H9 (cell line): ENCODE data around the gene SH3TC2. TPM values are rescaled to one million over a fixed set of nuclear protein-coding genes. Genes with fewer than 3 reads are reported as not detected.

Source experiments
- DNase-seq: peaks from one replicate; pipeline ENCODE4 v3.0.0-alpha.2; 2017
- H2AFZ ChIP-seq: one replicate; pipeline ENCODE4 v1.6.1; 2013; ENCODE audit warnings: mild to moderate bottlenecking, low read length, control low read depth, moderate library complexity
- H2AK5ac ChIP-seq: 2 replicates; pipeline ENCODE4 v1.6.1; 2013; ENCODE audit warnings: low read length, control low read depth, mixed read lengths; ENCODE audit not compliant: insufficient read length
- H2BK120ac ChIP-seq: one replicate; pipeline ENCODE4 v1.6.1; 2013; ENCODE audit warnings: low read depth, mild to moderate bottlenecking, low read length, control low read depth, inconsistent platforms; ENCODE audit not compliant: poor library complexity, severe bottlenecking
- H2BK12ac ChIP-seq: 2 replicates; pipeline ENCODE4 v1.6.1; 2013; ENCODE audit warnings: low read length, control low read depth, mixed read lengths, low read depth; ENCODE audit not compliant: insufficient read length
- H2BK15ac ChIP-seq: 2 replicates; pipeline ENCODE4 v1.6.1; 2013; ENCODE audit warnings: low read depth, low read length, control low read depth
- H2BK20ac ChIP-seq: one replicate; pipeline ENCODE4 v1.6.1; 2013; ENCODE audit warnings: low read depth, mild to moderate bottlenecking, low read length, control low read depth, inconsistent platforms; ENCODE audit not compliant: poor library complexity, severe bottlenecking
- H2BK5ac ChIP-seq: 2 replicates; pipeline ENCODE4 v1.6.1; 2013; ENCODE audit warnings: low read length, control low read depth, mixed read lengths; ENCODE audit not compliant: insufficient read length
- H3K14ac ChIP-seq: 2 replicates; pipeline ENCODE4 v1.6.1; 2013; ENCODE audit warnings: low read length, control low read depth; ENCODE audit not compliant: insufficient read depth
- H3K18ac ChIP-seq: 2 replicates; pipeline ENCODE4 v1.6.1; 2013; ENCODE audit warnings: low read depth, mild to moderate bottlenecking, mixed read lengths, low read length, control low read depth; ENCODE audit not compliant: insufficient read length
- H3K23ac ChIP-seq: 2 replicates; pipeline ENCODE4 v1.6.1; 2013; ENCODE audit warnings: low read length, control low read depth, mixed read lengths, low read depth; ENCODE audit not compliant: insufficient read length
- H3K23me2 ChIP-seq: 2 replicates; pipeline ENCODE4 v1.6.1; 2013; ENCODE audit warnings: low read depth, mild to moderate bottlenecking, mixed read lengths, low read length, control low read depth; ENCODE audit not compliant: insufficient read length, poor library complexity, severe bottlenecking
- H3K27ac ChIP-seq: 2 replicates; pipeline ENCODE4 v1.5.1; 2013; ENCODE audit warnings: low read length, control low read depth, mixed read lengths, low read depth; ENCODE audit not compliant: insufficient read length
- H3K27me3 ChIP-seq: 2 replicates; pipeline ENCODE4 v1.6.1; 2013; ENCODE audit warnings: low read length, control low read depth, inconsistent platforms; ENCODE audit not compliant: insufficient read depth
- H3K4ac ChIP-seq: 2 replicates; pipeline ENCODE4 v1.6.1; 2013; ENCODE audit warnings: low read depth, mild to moderate bottlenecking, control low read depth, inconsistent platforms, low read length, moderate library complexity
- H3K4me1 ChIP-seq: 2 replicates; pipeline ENCODE4 v1.6.1; 2013; ENCODE audit warnings: low read length, control low read depth, inconsistent platforms; ENCODE audit not compliant: insufficient read depth
- H3K4me2 ChIP-seq: 2 replicates; pipeline ENCODE4 v1.6.1; 2013; ENCODE audit warnings: low read length, control low read depth, mixed read lengths; ENCODE audit not compliant: insufficient read length, insufficient read depth
- H3K56ac ChIP-seq: 2 replicates; pipeline ENCODE4 v1.6.1; 2013; ENCODE audit warnings: low read depth, mild to moderate bottlenecking, mixed read lengths, low read length, control low read depth; ENCODE audit not compliant: insufficient read length
- H3K79me1 ChIP-seq: 2 replicates; pipeline ENCODE4 v1.6.1; 2013; ENCODE audit warnings: low read depth, mild to moderate bottlenecking, moderate library complexity, low read length, control low read depth, inconsistent platforms; ENCODE audit not compliant: insufficient read depth, poor library complexity, severe bottlenecking
- H3K79me2 ChIP-seq: 2 replicates; pipeline ENCODE4 v1.6.1; 2013; ENCODE audit warnings: low read length, control low read depth, inconsistent platforms; ENCODE audit not compliant: insufficient read depth
- H3K9ac ChIP-seq: 2 replicates; pipeline ENCODE4 v1.6.1; 2013; ENCODE audit warnings: low read length, control low read depth, mixed read lengths; ENCODE audit not compliant: insufficient read length; ENCODE audit errors: extremely low read depth
- H3K9me3 ChIP-seq: one replicate; pipeline ENCODE4 v1.6.1; 2013; ENCODE audit warnings: low read depth, low read length, inconsistent platforms; ENCODE audit not compliant: control insufficient read depth
- H3T11ph ChIP-seq: one replicate; pipeline ENCODE4 v1.6.1; 2013; ENCODE audit warnings: mild to moderate bottlenecking, low read length, control low read depth, inconsistent platforms
- H4K20me1 ChIP-seq: one replicate; pipeline ENCODE4 v1.6.1; 2013; ENCODE audit not compliant: control insufficient read depth, insufficient read length, insufficient read depth
- H4K5ac ChIP-seq: 2 replicates; pipeline ENCODE4 v1.6.1; 2013; ENCODE audit warnings: low read depth, mild to moderate bottlenecking, mixed read lengths, low read length, control low read depth; ENCODE audit not compliant: insufficient read length
- H4K8ac ChIP-seq: replicated peaks from 2 replicates; pipeline ENCODE4 v1.6.1; 2013; ENCODE audit warnings: low read length, control low read depth, mixed read lengths, low read depth; ENCODE audit not compliant: insufficient read length
- H4K91ac ChIP-seq: 2 replicates; pipeline ENCODE4 v1.6.1; 2013; ENCODE audit warnings: low read depth, mild to moderate bottlenecking, moderate library complexity, mixed read lengths, low read length, control low read depth; ENCODE audit not compliant: insufficient read length
- H3K27ac Mint-ChIP-seq, 3 experiments: 2 replicates in 2 of 3; 3 replicates in 1 of 3; pipeline ENCODE4 v1.8.0; 2020 to 2021; ENCODE audit warnings: mixed read lengths in 3 of 3, mild to moderate bottlenecking in 1 of 3, moderate library complexity in 1 of 3
- H3K27me3 Mint-ChIP-seq: 2 replicates; pipeline ENCODE4 v1.8.0; 2021; ENCODE audit warnings: low read depth, mild to moderate bottlenecking, moderate library complexity, mixed read lengths
- H3K36me3 Mint-ChIP-seq, 3 experiments: 2 replicates in 2 of 3; 3 replicates in 1 of 3; pipeline ENCODE4 v1.8.0; 2020 to 2021; ENCODE audit warnings: low read depth in 3 of 3, mixed read lengths in 3 of 3; ENCODE audit not compliant: insufficient read depth in 1 of 3
- H3K4me1 Mint-ChIP-seq, 2 experiments: 2 replicates each; pipeline ENCODE4 v1.8.0; 2020; ENCODE audit warnings: mixed read lengths in 2 of 2
- H3K4me3 Mint-ChIP-seq, 2 experiments: 2 replicates in 1 of 2; 3 replicates in 1 of 2; pipeline ENCODE4 v1.8.0; 2020 to 2021; ENCODE audit warnings: mild to moderate bottlenecking in 2 of 2, mixed read lengths in 2 of 2, moderate library complexity in 1 of 2
- H3K9me3 Mint-ChIP-seq, 2 experiments: 2 replicates in 1 of 2; 3 replicates in 1 of 2; pipeline ENCODE4 v1.8.0; 2020; ENCODE audit warnings: mild to moderate bottlenecking in 2 of 2, mixed read lengths in 2 of 2, moderate library complexity in 1 of 2
- CTCF ChIP-seq: fragments of 200-600 bp; sonication (generic); conservative IDR thresholded peaks from 3 replicates; pipeline ENCODE4 v1.8.0; 2021; ENCODE audit warnings: antibody characterized with exemption, mild to moderate bottlenecking
- WGBS: extraction: QIAGEN DNeasy Blood & Tissue Kit; methylation state at CpG from one replicate; pipeline ENCODE4 v1.1.7; 2013; ENCODE audit warnings: missing lambda C conversion rate, low lambda C conversion rate, mixed read lengths; ENCODE audit not compliant: insufficient read length; ENCODE audit errors: extremely low coverage; 5-methylcytosine and 5-hydroxymethylcytosine counted together
- total RNA-seq: library from RNA; stranded (reverse); gene quantifications from 2 replicates; pipeline ENCODE4 v1.2.1, GENCODE V29; 2021

Gene SH3TC2
- total RNA-seq, 1 experiment from 2014 or later, result not detected

GRCh38 chr5:149036970-149037369 is 25.9 kb downstream of the SH3TC2 start:
- H3K36me3 Mint-ChIP-seq, result no peaks in the 10 kb centered on the region
- H4K8ac ChIP-seq, result no peak overlapping the region
- no peak overlapping the region for H2BK20ac ChIP-seq
- H2AFZ ChIP-seq, result no peak overlapping the region
- no peak overlapping the region for H3K4ac ChIP-seq
- no peaks in the 10 kb centered on the region for H3K9me3 ChIP-seq
- no peaks in the 10 kb centered on the region for H3K4me1 Mint-ChIP-seq
- no peak overlapping the region for H3K14ac ChIP-seq
- no peak overlapping the region for H3K9ac ChIP-seq
- H3K4me3 Mint-ChIP-seq, result no peak overlapping the region
- H3K9me3 Mint-ChIP-seq, result no peaks in the 10 kb centered on the region
- H3K79me1 ChIP-seq, result no peaks in the 10 kb centered on the region
- peaks cover 3% of the 10 kb centered on the region; the same call in 1 of the 2 replicates for H3K27me3 Mint-ChIP-seq
- H3K4me1 ChIP-seq, result no peaks in the 10 kb centered on the region
- no peak overlapping the region for H2BK12ac ChIP-seq
- no peak overlapping the region for H3K23ac ChIP-seq
- H3T11ph ChIP-seq, result no peak overlapping the region
- no CpG with 5 or more reads among the region's 2 CpGs for WGBS
- H3K79me2 ChIP-seq, result no peaks in the 10 kb centered on the region
- no peak overlapping the region for H3K4me2 ChIP-seq
- DNase-seq, result no peak
- no peaks in the 10 kb centered on the region for H3K23me2 ChIP-seq
- no peaks in the 10 kb centered on the region for H4K20me1 ChIP-seq
- no peak overlapping the region for H3K27ac ChIP-seq
- no peak overlapping the region for H2BK5ac ChIP-seq
- H3K56ac ChIP-seq, result no peak overlapping the region
- no peak overlapping the region for H3K18ac ChIP-seq
- H2AK5ac ChIP-seq, result no peak overlapping the region
- H3K27ac Mint-ChIP-seq, result no peak overlapping the region
- no peak overlapping the region for H4K91ac ChIP-seq
- no peaks in the 10 kb centered on the region for H3K27me3 ChIP-seq
- H4K5ac ChIP-seq, result no peak overlapping the region
- no peak overlapping the region for H2BK120ac ChIP-seq
- no peak for TF ChIP-seq CTCF
- no peak overlapping the region for H2BK15ac ChIP-seq
